GM18867 (cell line): ENCODE results near the gene RBM43.

Experiments used
- ATAC-seq: cut with Tn5 transposase; IDR thresholded peaks from one replicate; pipeline ENCODE4 v1.9.1; 2021; ENCODE audit warnings: mild to moderate bottlenecking, moderate library complexity; ENCODE audit not compliant: unreplicated experiment

RBM43 gene

GRCh38 chr2:151230627-151231140, 31.0 kb downstream of the RBM43 start:
- ATAC-seq, result no peak

DNA sequence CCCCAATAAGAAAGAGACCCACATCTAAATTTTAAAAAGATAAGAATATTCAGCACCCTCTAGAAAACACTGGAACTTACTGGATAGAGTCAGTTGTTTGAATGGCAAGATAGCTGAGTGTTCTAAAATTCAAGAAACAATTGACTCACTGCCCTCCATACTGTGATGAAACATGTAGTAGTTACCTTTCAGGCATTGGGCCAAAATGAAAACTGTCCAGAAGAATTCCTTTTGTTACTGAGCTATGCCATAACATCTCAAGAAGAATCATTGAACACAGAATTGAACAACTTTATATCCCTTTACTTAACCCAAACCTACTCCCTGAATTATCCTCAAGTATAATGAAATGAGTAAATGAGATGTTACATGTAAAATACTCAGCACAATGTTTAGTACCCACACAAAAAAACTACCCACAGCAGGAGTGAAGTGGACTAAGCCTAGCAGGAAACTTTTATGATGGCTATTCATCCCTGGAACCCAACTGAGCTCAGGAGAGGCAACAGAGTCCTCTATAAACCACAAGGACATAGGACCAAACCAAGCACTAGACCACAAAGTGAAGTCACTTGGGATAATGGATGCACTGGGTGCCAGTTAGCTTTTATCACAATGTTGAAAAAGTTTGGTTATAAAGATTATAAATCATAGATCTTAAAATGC, 32.7 kb downstream of the RBM43 start:
- no peak for ATAC-seq

DNA sequence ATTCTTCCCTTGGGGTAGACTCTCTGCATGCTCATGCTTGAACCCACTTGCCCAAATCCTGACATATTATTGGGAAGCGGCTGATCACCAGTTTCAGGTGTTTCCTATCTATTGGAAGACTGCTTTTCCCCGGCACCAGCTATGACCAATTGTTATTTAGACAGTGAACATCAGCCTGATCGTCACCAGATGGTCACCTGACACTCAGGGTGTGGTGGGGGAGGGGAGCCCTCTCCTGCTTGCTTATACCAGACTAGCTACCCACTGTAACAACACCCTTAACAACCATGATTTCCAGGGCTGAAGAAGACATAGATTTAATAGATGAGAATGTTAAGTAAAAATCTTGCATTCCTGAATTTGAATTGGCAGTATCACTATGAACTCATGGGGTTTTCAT, 44.3 kb downstream of the RBM43 start:
- ATAC-seq, result no peak

- ATAC-seq, result no peak
Measured at GRCh38 chr2:151207100-151207499, 54.6 kb downstream of the RBM43 start.

DNA sequence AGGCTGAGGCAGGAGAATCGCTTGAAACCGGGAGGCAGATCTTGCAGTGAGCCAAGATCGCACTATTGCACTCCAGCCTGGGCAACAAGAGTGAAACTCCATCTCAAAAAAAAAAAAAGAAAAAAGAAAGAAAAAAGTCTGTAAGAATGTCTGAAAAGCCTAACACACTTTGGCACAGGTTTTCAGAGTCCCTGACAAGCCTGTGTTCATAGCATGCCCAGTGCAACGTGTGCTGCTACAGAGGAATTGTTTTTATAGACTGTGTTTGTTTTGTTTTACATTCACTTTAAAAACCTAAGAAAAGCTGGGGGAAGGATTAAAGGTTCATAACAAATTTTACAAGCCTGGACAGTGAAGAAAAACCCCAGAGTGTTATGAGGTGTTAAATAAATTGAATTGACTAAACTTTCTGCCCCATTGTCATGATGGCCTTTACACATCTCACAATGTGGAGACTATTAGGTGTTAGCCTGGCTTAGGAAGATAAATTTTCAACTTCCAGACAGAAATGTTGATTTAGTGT, 55.2 kb downstream of the RBM43 start:
- ATAC-seq, result no peak

GRCh38 chr2:151205571-151205970, 56.1 kb downstream of the RBM43 start:
- ATAC-seq, result no peak

DNA sequence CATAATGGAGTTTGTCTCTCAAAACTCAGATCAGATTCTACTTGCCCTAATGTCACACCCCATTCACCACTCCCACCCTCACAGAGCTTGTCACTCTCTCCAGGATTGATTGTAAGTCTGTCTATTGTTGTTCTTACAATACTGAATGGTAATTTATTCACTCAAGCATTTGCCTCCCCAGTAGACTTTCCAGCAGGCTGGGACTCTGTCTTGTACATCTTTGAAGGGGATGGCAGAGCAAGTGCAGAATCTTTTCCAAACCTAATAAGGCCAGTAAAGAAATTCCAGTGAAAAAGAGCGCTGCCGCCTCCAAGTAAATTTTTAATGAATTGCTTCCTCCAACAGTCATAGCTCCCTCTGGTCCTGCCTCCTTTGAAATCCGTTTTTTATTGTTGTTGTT, 56.9 kb downstream of the RBM43 start:
- ATAC-seq, result no peak

- ATAC-seq, result no peak
Measured at GRCh38 chr2:151200844-151201243, 60.8 kb downstream of the RBM43 start.

GRCh38 chr2:151200277-151200676, 61.4 kb downstream of the RBM43 start:
- ATAC-seq, result no peak

GRCh38 chr2:151198645-151199044, 63.0 kb downstream of the RBM43 start:
- ATAC-seq, result no peak
